GM12873 (cell line): Measurements from ENCODE around the gene TPRX1.

Experiments
- CTCF ChIP-seq: IDR thresholded peaks from 2 replicates; pipeline ENCODE4 v1.5.1; 2012; ENCODE audit warnings: low read depth, mild to moderate bottlenecking, moderate library complexity, low read length, control low read depth; ENCODE audit not compliant: insufficient read depth; ENCODE audit errors: missing control alignments

The TPRX1 gene

GRCh38 chr19:47760632-47760999 lies 43.7 kb downstream of the TPRX1 start:
- no peak for TF ChIP-seq CTCF

GRCh38 chr19:47758443-47758804 lies 45.9 kb downstream of the TPRX1 start:
- TF ChIP-seq CTCF: no peak

- TF ChIP-seq CTCF: no peak
Observed at GRCh38 chr19:47757617-47758442, 46.5 kb downstream of the TPRX1 start.

DNA sequence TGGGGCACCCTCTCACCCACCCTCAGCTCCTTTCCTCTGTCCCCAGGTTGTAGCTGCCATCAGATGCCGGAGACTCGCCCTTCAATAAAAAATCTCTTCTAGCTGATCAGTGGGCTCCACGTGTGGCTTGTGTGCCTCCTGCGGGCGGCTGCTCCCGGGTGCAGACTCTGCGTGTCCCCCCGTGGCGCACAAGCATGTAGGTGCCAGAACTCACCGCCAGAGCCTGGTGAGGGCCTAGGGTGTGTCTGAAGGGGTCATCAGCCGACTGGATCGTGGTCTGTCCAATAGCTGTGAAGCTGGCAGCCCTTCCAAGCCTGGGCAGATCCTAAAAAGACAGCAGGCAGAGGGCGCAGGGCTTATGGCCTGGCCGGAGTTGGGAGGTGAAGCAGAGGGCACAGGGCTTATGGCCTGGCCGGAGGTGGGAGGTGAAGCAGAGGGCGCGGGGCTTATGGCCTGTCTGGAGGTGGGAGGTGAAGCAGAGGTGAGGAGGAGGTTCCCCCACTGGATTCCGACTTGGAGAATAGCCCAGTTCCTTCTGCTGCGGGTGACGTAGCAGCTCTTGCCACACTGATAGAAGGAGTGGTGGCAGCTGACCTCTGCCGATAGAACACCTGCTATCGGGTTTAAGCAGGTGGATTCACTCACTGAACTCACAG lies 47.3 kb downstream of the TPRX1 start:
- no peak for TF ChIP-seq CTCF

DNA sequence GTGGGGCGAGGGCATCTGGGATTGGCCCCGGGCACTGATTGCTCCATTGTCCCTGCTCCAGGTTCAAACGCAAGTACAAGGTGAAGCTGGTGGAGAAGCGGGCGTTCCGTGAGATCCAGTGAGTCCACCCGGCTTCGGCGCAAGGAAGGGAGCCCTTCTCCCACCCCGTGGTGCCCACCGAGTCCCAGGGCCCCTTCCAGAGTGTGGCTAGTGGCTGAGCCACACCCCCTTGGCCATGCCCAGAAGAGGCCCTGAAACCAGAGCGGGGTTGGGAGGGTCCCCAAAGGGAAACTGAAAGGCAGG lies 47.8 kb downstream of the TPRX1 start:
- TF ChIP-seq CTCF: no peak

DNA sequence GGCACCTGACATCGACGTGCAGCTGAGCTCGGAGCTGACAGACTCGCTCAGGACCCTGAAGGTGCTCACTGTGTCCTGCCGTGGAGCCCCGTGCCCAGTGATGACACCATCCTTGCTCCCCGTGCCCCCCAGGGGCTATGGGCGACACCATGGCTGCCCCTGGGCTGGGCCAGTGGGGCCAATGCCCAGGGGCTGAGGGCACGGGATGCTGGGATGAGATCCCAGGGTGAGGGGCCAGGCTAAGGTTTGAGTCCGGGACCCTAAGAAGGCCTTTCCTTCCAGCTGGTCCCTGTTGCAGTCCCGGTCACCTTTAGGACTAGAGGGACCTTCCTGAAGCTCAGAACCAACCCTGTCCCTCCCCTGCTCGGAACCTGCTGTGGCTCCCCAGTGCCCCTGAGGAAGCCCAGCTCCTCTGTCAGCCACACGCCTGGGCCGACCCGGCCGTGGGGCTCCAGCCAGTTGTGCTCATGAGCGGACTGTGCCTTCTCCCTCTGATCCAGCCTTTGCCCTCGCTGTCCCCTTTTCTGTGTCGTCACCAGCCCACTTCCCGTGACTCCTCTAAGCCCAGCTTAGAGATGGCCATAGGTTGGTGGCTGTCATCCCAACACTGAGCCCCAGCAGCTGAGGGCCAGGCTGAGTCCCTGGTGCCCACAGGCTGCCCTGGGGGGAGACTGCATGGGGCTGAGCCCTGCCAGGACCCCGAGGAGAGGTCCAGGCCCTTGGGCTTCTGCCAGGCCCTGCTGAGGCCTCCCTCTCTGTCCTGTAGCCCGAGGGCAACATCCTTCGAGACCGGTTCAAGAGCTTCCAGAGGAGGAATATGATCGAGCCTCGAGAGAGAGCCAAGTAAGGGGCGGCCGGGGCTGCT lies 48.4 kb downstream of the TPRX1 start:
- TF ChIP-seq CTCF: no peak
